ENCODE data around the gene DMKN. TPM values are rescaled to one million over a fixed set of nuclear protein-coding genes. Genes with fewer than 3 reads are reported as not detected.
A peak's percentile ranks its signal among the peaks of the same experiment; 100 is the strongest.

DMKN gene
- total RNA-seq, 2 donors from 2014 or later: 3.7 to 7.5 TPM

GRCh38 chr19:35543280-35544109 lies 30.0 kb upstream of the DMKN start:
- Mint-ChIP-seq H3K36me3 (ENCODE audit: insufficient read depth in 2 of 2) (peaks cover 4 to 5% of the 10 kb centered on the region in 2 donors), H3K4me1 (ENCODE audit: low read depth) (peaks cover 37% of the 10 kb centered on the region), H3K4me3 (no peak overlapping the region), H3K27me3 (ENCODE audit: low read depth) (no peaks in the 10 kb centered on the region), H3K9me3 (no peaks in the 10 kb centered on the region), H3K27ac (no peak overlapping the region)
- ATAC-seq (replicated peaks in 1 of 2) (no peak), DNase-seq (no peak)

- H3K4me3 Mint-ChIP-seq: no peak overlapping the region
- H3K27ac Mint-ChIP-seq: no peak overlapping the region
- ATAC-seq (replicated peaks in 1 of 2) (no peak), DNase-seq (no peak)
- H3K27me3 Mint-ChIP-seq (ENCODE audit: low read depth): no peaks in the 10 kb centered on the region
- no peaks in the 10 kb centered on the region for H3K9me3 Mint-ChIP-seq
- H3K36me3 Mint-ChIP-seq (ENCODE audit: insufficient read depth in 2 of 2): peaks cover 3 to 4% of the 10 kb centered on the region in 2 donors
- peaks cover 28% of the 10 kb centered on the region for H3K4me1 Mint-ChIP-seq (ENCODE audit: low read depth)
These were observed 28.8 kb upstream of the DMKN start for GRCh38 chr19:35542209-35542608.

- DNase-seq: no peak
- no peak overlapping the region for H3K4me3 Mint-ChIP-seq
- H3K9me3 Mint-ChIP-seq: no peaks in the 10 kb centered on the region
- peaks cover 16% of the 10 kb centered on the region for H3K4me1 Mint-ChIP-seq (ENCODE audit: low read depth)
- no peak overlapping the region for H3K27ac Mint-ChIP-seq
- no peak for ATAC-seq (replicated peaks in 1 of 2)
- H3K27me3 Mint-ChIP-seq (ENCODE audit: low read depth): no peaks in the 10 kb centered on the region
- H3K36me3 Mint-ChIP-seq (ENCODE audit: insufficient read depth in 2 of 2): no peaks in the 10 kb centered on the region
These were observed 27.0 kb upstream of the DMKN start for GRCh38 chr19:35540356-35540927.

GRCh38 chr19:35539850-35540249 lies 26.4 kb upstream of the DMKN start:
- H3K27ac Mint-ChIP-seq: no peak overlapping the region
- H3K27me3 Mint-ChIP-seq (ENCODE audit: low read depth): no peaks in the 10 kb centered on the region
- no peak overlapping the region for H3K4me3 Mint-ChIP-seq
- peaks cover 16% of the 10 kb centered on the region for H3K4me1 Mint-ChIP-seq (ENCODE audit: low read depth)
- no peak for ATAC-seq (replicated peaks in 1 of 2)
- no peaks in the 10 kb centered on the region for H3K9me3 Mint-ChIP-seq
- H3K36me3 Mint-ChIP-seq (ENCODE audit: insufficient read depth in 2 of 2): no peaks in the 10 kb centered on the region
- DNase-seq: no peak

GRCh38 chr19:35539314-35539713 lies 25.9 kb upstream of the DMKN start:
- ATAC-seq (replicated peaks in 1 of 2) (no peak), DNase-seq (no peak)
- no peaks in the 10 kb centered on the region for H3K27me3 Mint-ChIP-seq (ENCODE audit: low read depth)
- no peak overlapping the region for H3K27ac Mint-ChIP-seq
- H3K36me3 Mint-ChIP-seq (ENCODE audit: insufficient read depth in 2 of 2): no peaks in the 10 kb centered on the region
- H3K9me3 Mint-ChIP-seq: no peaks in the 10 kb centered on the region
- H3K4me1 Mint-ChIP-seq (ENCODE audit: low read depth): peaks cover 11% of the 10 kb centered on the region
- H3K4me3 Mint-ChIP-seq: no peak overlapping the region

- H3K4me3 Mint-ChIP-seq: no peak overlapping the region
- no peak overlapping the region for H3K27ac Mint-ChIP-seq
- ATAC-seq (replicated peaks in 1 of 2) (no peak), DNase-seq (no peak)
- no peaks in the 10 kb centered on the region for H3K9me3 Mint-ChIP-seq
- no peaks in the 10 kb centered on the region for H3K36me3 Mint-ChIP-seq (ENCODE audit: insufficient read depth in 2 of 2)
- peaks cover 16% of the 10 kb centered on the region for H3K4me1 Mint-ChIP-seq (ENCODE audit: low read depth)
- H3K27me3 Mint-ChIP-seq (ENCODE audit: low read depth): peaks cover 9% of the 10 kb centered on the region
These were observed 21.5 kb upstream of the DMKN start for GRCh38 chr19:35534803-35535480.

GRCh38 chr19:35533822-35534392 lies 20.5 kb upstream of the DMKN start:
- no peaks in the 10 kb centered on the region for H3K9me3 Mint-ChIP-seq
- no peaks in the 10 kb centered on the region for H3K36me3 Mint-ChIP-seq (ENCODE audit: insufficient read depth in 2 of 2)
- H3K4me1 Mint-ChIP-seq (ENCODE audit: low read depth): peaks cover 16% of the 10 kb centered on the region
- peak overlapping the region; percentile 55 to 60 for H3K4me3 Mint-ChIP-seq
- DNase-seq (peak; percentile 36 to 63), ATAC-seq (replicated peaks in 1 of 2) (peak; percentile 85 to 92)
- peaks cover 11% of the 10 kb centered on the region for H3K27me3 Mint-ChIP-seq (ENCODE audit: low read depth)
- no peak overlapping the region for H3K27ac Mint-ChIP-seq

- H3K36me3 Mint-ChIP-seq (ENCODE audit: insufficient read depth in 2 of 2): no peaks in the 10 kb centered on the region
- H3K27me3 Mint-ChIP-seq (ENCODE audit: low read depth): peaks cover 17% of the 10 kb centered on the region
- ATAC-seq (replicated peaks in 1 of 2) (peak in 1 of 2 donors; percentile 12), DNase-seq (no peak)
- H3K9me3 Mint-ChIP-seq: no peaks in the 10 kb centered on the region
- peaks cover 16% of the 10 kb centered on the region for H3K4me1 Mint-ChIP-seq (ENCODE audit: low read depth)
- no peak within 1 kb of the TSS for H3K27ac Mint-ChIP-seq
- H3K4me3 Mint-ChIP-seq: peak within 1 kb of the TSS; percentile 55 to 61
These were observed 19.9 kb upstream of the DMKN start, which contains the start of gene GAPDHS for GRCh38 chr19:35533201-35533821. TSS of gene GAPDHS (plus strand) at chr19:35533456. CDS start at chr19:35533528, 72 bp downstream.

GRCh38 chr19:35531291-35531690 lies 17.8 kb upstream of the DMKN start:
- no peak for ATAC-seq (replicated peaks in 1 of 2)
- peaks cover 16% of the 10 kb centered on the region for H3K4me1 Mint-ChIP-seq (ENCODE audit: low read depth)
- H3K27ac Mint-ChIP-seq: no peak overlapping the region
- no peak overlapping the region for H3K4me3 Mint-ChIP-seq
- H3K9me3 Mint-ChIP-seq: no peaks in the 10 kb centered on the region
- H3K27me3 Mint-ChIP-seq (ENCODE audit: low read depth): peaks cover 26% of the 10 kb centered on the region
- no peak for DNase-seq
- H3K36me3 Mint-ChIP-seq (ENCODE audit: insufficient read depth in 2 of 2): no peaks in the 10 kb centered on the region

GRCh38 chr19:35529241-35530218 lies 16.1 kb upstream of the DMKN start:
- Mint-ChIP-seq H3K4me3 (no peak overlapping the region), H3K27me3 (ENCODE audit: low read depth) (peaks cover 26% of the 10 kb centered on the region), H3K27ac (no peak overlapping the region), H3K9me3 (no peaks in the 10 kb centered on the region), H3K4me1 (ENCODE audit: low read depth) (peaks cover 16% of the 10 kb centered on the region), H3K36me3 (ENCODE audit: insufficient read depth in 2 of 2) (no peaks in the 10 kb centered on the region)
- no peak for DNase-seq
- ATAC-seq (replicated peaks in 1 of 2): no peak

- DNase-seq (no peak), ATAC-seq (replicated peaks in 1 of 2) (no peak)
- H3K27me3 Mint-ChIP-seq (ENCODE audit: low read depth): peaks cover 26% of the 10 kb centered on the region
- H3K36me3 Mint-ChIP-seq (ENCODE audit: insufficient read depth in 2 of 2): no peaks in the 10 kb centered on the region
- H3K27ac Mint-ChIP-seq: no peak within 1 kb of the TSS
- no peak within 1 kb of the TSS for H3K4me3 Mint-ChIP-seq
- no peaks in the 10 kb centered on the region for H3K9me3 Mint-ChIP-seq
- H3K4me1 Mint-ChIP-seq (ENCODE audit: low read depth): peaks cover 9% of the 10 kb centered on the region
These were observed 15.0 kb upstream of the DMKN start, which contains the start of gene SBSN for GRCh38 chr19:35528218-35529038. TSS of gene SBSN (minus strand) at chr19:35528311. CDS start at chr19:35528281, 30 bp downstream.

Measured in activated T-cell treated with anti-CD3 and anti-CD28 coated beads, Interleukin-2, amount 50 U/mL, for 72 hours (primary cell).